COLO668 (cell line): ENCODE results near the gene USP30.

Source experiments
- DNase-seq: peaks from one replicate; lab custom pipeline; 2025; ENCODE audit not compliant: unreplicated experiment; lab: John Stamatoyannopoulos, UW

Gene USP30

GRCh38 chr12:109093022-109093918, 40.9 kb downstream of the USP30 start, which contains the start of gene ALKBH2:
ALKBH2 (minus strand) TSS chr12:109093472; CDS start chr12:109092786, 686 bp downstream.
- peak; percentile 97 for DNase-seq

- no peak for DNase-seq
Observed at GRCh38 chr12:109097140-109097434, 44.7 kb downstream of the USP30 start.

DNA sequence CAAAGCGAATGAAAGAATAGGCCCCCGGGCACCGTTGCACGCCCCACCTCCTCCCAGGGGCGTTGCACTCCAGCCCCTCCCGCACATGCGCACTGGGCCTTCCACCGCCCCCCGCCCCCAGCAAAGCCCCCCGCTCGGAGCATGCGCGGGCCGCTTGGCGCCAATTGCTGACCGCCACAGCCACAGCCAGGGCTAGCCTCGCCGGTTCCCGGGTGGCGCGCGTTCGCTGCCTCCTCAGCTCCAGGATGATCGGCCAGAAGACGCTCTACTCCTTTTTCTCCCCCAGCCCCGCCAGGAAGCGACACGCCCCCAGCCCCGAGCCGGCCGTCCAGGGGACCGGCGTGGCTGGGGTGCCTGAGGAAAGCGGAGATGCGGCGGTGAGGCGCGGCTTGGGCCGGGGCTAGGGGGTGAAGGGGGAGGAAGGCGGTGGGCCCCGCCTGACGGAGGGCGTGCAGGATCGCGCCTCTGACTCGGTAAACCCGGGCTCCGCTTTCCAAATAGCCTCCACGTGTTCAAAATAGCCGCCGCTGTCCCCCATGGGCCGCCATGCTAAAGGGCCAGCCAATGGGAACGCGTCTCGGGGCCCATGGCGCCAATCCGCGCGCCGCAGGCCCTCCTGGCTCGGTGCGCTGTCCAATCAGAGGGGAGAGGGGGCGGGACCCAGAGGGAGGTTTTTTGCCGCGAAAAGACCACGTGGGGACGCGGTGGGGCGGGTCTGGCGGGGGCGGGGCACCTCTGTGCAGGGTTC, 45.2 kb downstream of the USP30 start, which contains the start of gene UNG:
TSS of gene UNG (plus strand) at position 163 of the 748 bp plus-strand sequence. CDS start at position 246, 83 bp downstream.
- DNase-seq, result peak; percentile 98

GRCh38 chr12:109098183-109098604, 45.8 kb downstream of the USP30 start:
- DNase-seq, result no peak

- no peak for DNase-seq
Observed at GRCh38 chr12:109098651-109099050, 46.3 kb downstream of the USP30 start.

GRCh38 chr12:109099431-109100020, 47.1 kb downstream of the USP30 start:
- DNase-seq, result no peak

DNA sequence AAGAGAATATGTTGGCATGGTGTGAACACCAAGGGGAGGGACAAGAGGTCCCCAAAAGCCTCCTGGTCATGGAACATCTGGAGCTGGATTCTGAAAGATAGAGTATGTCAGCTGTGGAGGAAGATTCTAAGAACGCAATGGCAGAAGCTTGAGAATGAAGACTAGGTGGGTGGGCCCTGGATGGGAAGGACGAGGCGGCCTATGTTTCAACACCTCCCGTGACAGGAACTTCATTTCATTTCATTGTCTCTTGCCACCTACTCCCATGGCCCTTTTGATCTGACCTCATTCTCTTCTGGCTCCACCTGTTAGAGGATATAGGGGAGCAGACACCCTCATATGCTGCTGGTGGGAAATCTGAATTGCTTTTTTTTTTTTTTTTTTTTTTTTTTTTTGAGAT, 48.4 kb downstream of the USP30 start:
- DNase-seq, result no peak

- DNase-seq, result no peak
Observed at GRCh38 chr12:109102491-109102890, 50.1 kb downstream of the USP30 start.

- DNase-seq, result no peak
Observed at GRCh38 chr12:109105176-109105575, 52.8 kb downstream of the USP30 start.

GRCh38 chr12:109109746-109110350, 57.5 kb downstream of the USP30 start:
- DNase-seq, result no peak

- DNase-seq, result no peak
Observed at GRCh38 chr12:109110988-109111495, 58.7 kb downstream of the USP30 start.

DNA sequence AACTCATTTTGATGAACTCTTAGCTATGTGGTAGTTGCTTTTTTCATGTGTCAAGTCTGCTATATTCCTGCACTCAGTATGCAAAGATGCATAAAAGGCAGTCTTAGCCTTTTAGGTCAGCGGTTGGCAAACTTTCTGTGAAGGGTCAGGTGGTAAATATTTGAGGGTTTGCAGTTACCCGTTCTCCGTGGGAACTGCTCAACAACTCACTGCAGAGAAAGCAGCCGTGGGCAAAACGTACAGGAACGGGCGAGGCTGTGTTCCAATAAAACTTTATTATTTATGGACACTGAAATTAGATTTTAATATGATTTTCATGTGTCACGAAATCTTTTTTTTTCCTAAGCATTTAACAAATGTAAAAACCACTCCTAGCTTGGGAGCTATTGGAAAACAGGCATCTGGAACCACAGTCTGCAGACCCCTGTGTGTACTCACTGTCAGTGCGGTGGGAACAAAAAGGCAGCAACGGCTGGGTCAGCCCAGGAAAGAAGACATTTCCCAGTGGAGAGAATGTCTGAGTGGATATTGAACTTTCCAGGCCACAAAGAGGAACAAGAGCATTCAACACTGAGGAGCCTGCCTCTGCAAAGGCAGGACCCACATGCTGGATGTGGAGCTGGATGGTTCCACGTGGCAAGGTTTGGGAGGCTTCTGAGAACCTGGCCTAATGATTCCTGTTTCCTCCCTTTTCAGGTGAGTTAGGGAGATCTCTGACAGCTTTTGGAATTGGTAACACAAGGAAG, 60.5 kb downstream of the USP30 start:
- DNase-seq, result no peak

GRCh38 chr12:109113661-109114321, 61.4 kb downstream of the USP30 start:
- DNase-seq, result no peak

DNA sequence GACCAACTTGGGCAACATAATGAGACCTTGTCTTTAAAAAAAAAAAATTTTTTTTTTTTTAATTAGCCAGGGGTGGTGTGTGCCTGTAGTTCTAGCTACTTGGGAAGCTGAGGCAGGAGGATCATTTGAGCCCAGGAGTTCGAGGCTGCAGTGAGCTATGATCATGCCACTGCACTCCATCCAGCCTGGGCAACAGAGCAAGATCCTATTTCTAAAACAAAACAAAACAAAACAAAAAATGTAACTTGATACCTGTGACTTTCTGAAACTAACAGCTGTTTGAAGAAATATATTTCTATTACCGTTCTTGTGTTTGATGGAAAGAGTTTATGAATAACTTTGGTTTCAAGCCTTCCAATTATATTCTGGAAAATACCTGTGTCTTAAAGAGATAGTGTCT, 62.3 kb downstream of the USP30 start:
- DNase-seq, result no peak

DNA sequence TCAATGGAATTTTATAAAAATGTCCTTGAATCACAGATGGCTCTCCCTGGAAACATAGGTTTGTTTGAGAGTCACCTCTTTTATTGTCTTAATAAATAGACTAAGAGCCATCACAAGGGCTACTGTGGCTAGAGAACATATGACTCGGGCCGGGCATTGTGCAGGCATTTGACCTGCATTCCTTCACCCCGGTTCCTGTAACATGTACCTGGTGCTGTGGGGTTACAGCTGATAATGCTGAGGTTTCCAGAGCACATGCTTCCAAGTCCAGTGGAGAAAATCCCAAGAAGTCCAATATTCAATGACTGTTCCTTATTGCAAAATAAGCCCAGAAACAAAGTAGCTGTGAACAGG, 63.0 kb downstream of the USP30 start:
- no peak for DNase-seq

GRCh38 chr12:109115758-109116610, 63.6 kb downstream of the USP30 start, which contains the start of gene ACACB:
ACACB (plus strand) TSS chr12:109116587; CDS start chr12:109139406, 22,819 bp downstream.
- no peak for DNase-seq

DNA sequence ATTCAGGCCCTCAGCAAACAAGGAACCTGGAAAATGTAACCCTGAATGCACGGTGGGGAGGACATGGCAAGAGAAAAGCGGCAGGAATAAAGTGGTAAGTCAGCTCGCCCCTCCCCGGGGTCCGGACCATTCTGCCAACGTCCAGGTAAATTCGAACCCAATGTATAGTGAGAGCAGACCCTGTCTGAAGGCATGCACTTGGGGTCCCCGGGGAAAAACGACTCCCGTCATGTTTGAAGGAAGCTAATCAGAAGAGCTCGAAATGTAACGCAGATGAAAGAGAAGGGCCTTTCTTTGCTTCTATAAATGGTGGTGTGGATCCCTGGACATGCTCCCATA, 64.2 kb downstream of the USP30 start:
- no peak for DNase-seq

- DNase-seq, result no peak
Observed at GRCh38 chr12:109120095-109120494, 67.7 kb downstream of the USP30 start.

GRCh38 chr12:109120557-109120956, 68.2 kb downstream of the USP30 start:
- DNase-seq, result no peak
